Nephron (organoid): ENCODE measurements around the gene ZNHIT2.

Source experiments
- H3K27ac Mint-ChIP-seq, 3 experiments: 2 replicates each; pipeline ENCODE4 v1.8.0; 2020; ENCODE audit warnings: mixed read lengths in 3 of 3, mild to moderate bottlenecking in 2 of 3, moderate library complexity in 1 of 3
- H3K27me3 Mint-ChIP-seq: 2 replicates; pipeline ENCODE4 v1.8.0; 2021; ENCODE audit warnings: low read depth, mild to moderate bottlenecking, moderate library complexity, mixed read lengths
- H3K36me3 Mint-ChIP-seq: 2 replicates; pipeline ENCODE4 v1.8.0; 2020; ENCODE audit warnings: low read depth, mixed read lengths
- H3K4me1 Mint-ChIP-seq: 2 replicates; pipeline ENCODE4 v1.8.0; 2020; ENCODE audit warnings: mixed read lengths
- H3K4me3 Mint-ChIP-seq, 3 experiments: 2 replicates each; pipeline ENCODE4 v1.8.0; 2020; ENCODE audit warnings: mild to moderate bottlenecking in 3 of 3, mixed read lengths in 3 of 3, moderate library complexity in 2 of 3
- H3K9me3 Mint-ChIP-seq: 2 replicates; pipeline ENCODE4 v1.8.0; 2020; ENCODE audit warnings: mixed read lengths
- TF ChIP-seq, protein P1 (sequence below), 3 experiments: fragments of 200-600 bp; sonication (generic); IDR thresholded peaks; one replicate each; pipeline ENCODE4 v1.5.0; 2021; ENCODE audit warnings: antibody characterized with exemption in 3 of 3; ENCODE audit not compliant: unreplicated experiment in 3 of 3

ZNHIT2 gene

DNA sequence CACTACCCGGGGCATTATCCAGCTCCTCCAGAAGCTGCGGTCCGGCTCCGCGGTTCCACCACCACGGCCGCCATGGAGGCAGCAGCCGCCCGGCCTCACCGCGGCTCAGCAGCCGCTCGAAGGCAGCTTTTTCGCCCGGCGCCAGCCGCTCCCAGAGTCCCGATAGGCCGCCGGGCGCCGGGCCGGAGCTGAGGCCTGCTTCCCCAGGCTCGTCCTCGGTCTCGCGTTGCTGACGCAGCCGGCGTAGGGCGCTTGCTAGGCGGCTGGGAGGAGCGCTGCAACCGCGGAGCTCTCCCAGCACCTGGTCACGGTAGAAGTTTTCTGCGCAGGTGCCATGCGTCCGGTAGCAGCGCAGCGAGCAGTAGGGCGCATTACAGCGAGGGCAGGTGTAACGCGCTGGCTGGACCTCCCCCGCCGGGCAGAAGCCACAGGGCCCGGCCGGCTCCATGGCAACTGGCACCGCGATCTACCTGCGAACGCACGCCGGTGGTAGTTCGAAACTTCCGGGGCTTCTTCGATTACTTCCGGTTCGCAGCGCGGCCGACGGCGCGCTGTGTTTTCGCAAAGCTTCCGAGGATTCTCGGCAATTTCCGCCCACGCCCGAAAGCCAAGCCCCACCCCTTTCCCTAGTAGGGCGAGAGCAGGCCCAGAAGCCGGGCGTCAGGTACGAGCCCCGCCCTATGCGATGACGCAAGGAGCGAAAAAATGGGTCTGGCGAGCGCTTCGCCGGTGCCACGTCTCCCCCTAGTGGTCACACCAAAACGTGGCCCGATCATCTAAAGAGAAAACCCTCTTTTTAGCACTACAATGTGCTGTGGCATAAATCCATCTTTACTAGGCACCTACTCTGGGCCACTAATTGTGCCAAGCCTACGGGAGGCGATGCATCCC lies at the start of gene ZNHIT2:
Gene ZNHIT2, minus strand, starts transcription at position 496 of the 891 bp plus-strand sequence. Its CDS starts 48 bp downstream, at position 448.
- Mint-ChIP-seq H3K36me3 (peaks cover 32% of the 10 kb centered on the region), H3K4me1 (peaks cover 35% of the 10 kb centered on the region), H3K27me3 (no peaks in the 10 kb centered on the region)

DNA sequence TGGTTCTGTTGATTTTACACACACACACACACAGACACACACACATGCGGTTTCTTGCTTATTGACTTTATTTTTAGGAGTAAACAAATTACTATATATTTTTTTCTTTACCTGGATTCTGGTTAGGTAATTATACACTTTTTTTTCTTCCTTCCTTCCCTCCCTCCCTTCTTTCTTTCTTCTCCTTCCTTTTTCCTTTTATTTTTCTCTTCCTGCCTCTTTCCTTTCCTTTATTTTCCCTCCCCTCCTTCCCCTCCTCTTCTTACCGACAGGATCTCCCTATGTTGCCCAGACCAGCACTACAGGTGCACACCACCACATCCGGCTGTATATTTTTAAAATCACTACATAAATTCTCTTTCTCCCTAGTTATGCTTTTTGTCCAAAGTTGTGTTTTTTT lies 49.4 kb upstream of the ZNHIT2 start:
- Mint-ChIP-seq H3K9me3 (no peaks in the 10 kb centered on the region), H3K27me3 (peaks cover 6% of the 10 kb centered on the region), H3K4me3 (no peak overlapping the region), H3K27ac (no peak overlapping the region), H3K4me1 (peaks cover 7% of the 10 kb centered on the region), H3K36me3 (no peaks in the 10 kb centered on the region)
- TF ChIP-seq, protein P1, sequence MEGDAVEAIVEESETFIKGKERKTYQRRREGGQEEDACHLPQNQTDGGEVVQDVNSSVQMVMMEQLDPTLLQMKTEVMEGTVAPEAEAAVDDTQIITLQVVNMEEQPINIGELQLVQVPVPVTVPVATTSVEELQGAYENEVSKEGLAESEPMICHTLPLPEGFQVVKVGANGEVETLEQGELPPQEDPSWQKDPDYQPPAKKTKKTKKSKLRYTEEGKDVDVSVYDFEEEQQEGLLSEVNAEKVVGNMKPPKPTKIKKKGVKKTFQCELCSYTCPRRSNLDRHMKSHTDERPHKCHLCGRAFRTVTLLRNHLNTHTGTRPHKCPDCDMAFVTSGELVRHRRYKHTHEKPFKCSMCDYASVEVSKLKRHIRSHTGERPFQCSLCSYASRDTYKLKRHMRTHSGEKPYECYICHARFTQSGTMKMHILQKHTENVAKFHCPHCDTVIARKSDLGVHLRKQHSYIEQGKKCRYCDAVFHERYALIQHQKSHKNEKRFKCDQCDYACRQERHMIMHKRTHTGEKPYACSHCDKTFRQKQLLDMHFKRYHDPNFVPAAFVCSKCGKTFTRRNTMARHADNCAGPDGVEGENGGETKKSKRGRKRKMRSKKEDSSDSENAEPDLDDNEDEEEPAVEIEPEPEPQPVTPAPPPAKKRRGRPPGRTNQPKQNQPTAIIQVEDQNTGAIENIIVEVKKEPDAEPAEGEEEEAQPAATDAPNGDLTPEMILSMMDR (IDR thresholded peaks at IDR 0.05; ENCODE audit: unreplicated experiment in 3 of 3), result no peak

More for the DNA sequence above, at the start of gene ZNHIT2:
- TF ChIP-seq, protein P1 (IDR thresholded peaks at IDR 0.05; ENCODE audit: unreplicated experiment in 3 of 3), result peak; percentile 91 to 96 (median 92)
- Mint-ChIP-seq H3K4me3 (peak within 1 kb of the TSS; percentile 90 to 100 (median 90)), H3K9me3 (no peaks in the 10 kb centered on the region), H3K27ac (peak within 1 kb of the TSS; percentile 80 to 92 (median 91))

DNA sequence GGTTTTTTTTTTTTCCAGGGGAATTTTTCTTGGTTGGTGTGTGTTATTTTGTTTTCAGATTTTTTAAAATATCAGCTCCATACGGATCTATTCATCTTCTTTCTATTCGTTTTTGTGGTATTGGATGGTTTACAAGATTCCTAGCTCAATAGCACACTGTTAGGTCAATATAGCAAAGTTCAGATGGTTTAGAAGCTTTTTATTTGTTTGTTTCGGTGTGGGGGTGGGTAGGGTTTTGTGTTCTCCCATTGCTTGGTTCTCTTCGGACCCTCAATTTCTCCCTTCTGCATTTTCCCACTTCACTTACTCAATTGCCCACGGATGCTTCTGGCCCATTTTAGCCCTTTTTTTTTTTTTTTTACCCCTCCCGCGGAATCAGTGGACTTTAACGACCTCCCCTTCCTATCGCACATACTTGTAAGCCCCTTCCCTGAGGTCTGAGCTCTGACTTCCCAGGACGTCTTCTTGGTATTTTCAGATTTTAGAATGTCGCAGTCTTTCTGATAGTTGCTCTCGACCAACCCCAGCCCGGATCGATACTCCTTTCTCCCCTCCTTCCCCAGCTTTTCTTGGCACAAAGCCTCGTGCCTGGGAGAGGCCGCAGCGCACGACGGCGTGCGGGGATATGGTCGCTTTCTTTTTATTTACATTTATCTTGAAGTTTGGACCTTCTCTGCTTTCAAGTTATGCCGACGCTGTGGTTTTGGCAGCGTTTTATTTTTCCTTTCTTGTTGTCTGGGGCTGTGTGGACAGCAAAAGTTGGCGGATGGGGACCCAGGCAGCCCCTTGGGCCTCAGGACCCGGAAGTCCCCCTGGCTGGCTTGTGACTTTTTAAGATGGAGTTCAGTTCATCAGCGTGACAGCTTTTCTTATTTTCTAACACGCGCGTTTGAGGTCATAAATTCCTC lies 48.2 kb upstream of the ZNHIT2 start:
- Mint-ChIP-seq H3K27ac (peak overlapping the region in 2 of 3 experiments; percentile 0 to 28), H3K4me1 (peaks cover 7% of the 10 kb centered on the region), H3K27me3 (peaks cover 6% of the 10 kb centered on the region), H3K36me3 (no peaks in the 10 kb centered on the region), H3K4me3 (peak overlapping the region in 2 of 3 experiments; percentile 1 to 17), H3K9me3 (no peaks in the 10 kb centered on the region)
- TF ChIP-seq, protein P1 (IDR thresholded peaks at IDR 0.05; ENCODE audit: unreplicated experiment in 3 of 3), result no peak

DNA sequence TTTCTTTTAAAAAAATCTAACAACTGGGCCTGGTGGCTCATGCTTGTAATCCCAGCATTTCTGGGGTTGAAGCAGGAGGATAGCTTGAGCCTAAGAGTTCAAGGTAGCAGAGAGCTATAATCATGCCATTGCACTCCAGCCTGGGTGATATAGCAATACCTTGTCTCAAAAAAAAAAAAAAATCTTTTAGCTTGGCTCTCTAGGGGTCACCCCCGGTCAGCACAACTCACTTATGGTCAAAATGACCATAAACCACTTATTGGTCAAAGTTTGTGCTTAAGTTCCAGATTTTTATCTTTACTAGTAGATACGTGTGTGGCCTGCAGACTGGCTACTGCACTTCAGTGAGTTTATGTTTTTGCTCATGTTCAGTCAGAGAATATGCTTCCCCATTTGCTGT lies 46.2 kb upstream of the ZNHIT2 start:
- no peaks in the 10 kb centered on the region for H3K4me1 Mint-ChIP-seq
- H3K27ac Mint-ChIP-seq, result no peak overlapping the region
- no peak overlapping the region for H3K4me3 Mint-ChIP-seq
- no peaks in the 10 kb centered on the region for H3K36me3 Mint-ChIP-seq
- H3K27me3 Mint-ChIP-seq, result peaks cover 3% of the 10 kb centered on the region
- H3K9me3 Mint-ChIP-seq, result no peaks in the 10 kb centered on the region
- TF ChIP-seq, protein P1 (IDR thresholded peaks at IDR 0.05; ENCODE audit: unreplicated experiment in 3 of 3), result no peak

DNA sequence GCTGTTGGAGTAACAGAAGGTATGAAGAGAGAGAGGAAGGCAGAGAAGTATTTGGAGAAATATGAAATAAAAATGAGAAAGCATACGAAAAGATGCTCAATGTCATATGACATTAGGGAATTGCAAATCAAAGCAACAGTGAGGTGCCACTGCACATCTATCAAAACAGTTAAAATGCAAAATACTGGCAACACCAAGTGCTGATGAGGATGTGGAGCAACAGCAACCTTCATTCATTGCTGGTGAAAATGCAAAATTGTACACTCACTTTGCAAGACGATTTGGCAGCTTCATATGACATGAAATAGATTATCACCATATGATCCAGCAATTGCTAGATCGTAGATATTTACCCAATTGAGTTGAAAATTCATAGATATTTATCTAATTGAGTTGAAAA lies 43.1 kb upstream of the ZNHIT2 start:
- TF ChIP-seq, protein P1 (IDR thresholded peaks at IDR 0.05; ENCODE audit: unreplicated experiment in 3 of 3), result no peak
- no peak overlapping the region for H3K4me3 Mint-ChIP-seq

More for the DNA sequence above, 43.1 kb upstream of the ZNHIT2 start:
- no peaks in the 10 kb centered on the region for H3K36me3 Mint-ChIP-seq
- no peak overlapping the region for H3K27ac Mint-ChIP-seq
- H3K9me3 Mint-ChIP-seq, result no peaks in the 10 kb centered on the region
- H3K4me1 Mint-ChIP-seq, result no peaks in the 10 kb centered on the region
- H3K27me3 Mint-ChIP-seq, result peaks cover 2% of the 10 kb centered on the region
